Measurements from ENCODE around the gene GOLT1A. TPM values are rescaled to one million over a fixed set of nuclear protein-coding genes. Genes with fewer than 3 reads are reported as not detected.
"Not testable (repeated sequence)": the region's sequence is repeated elsewhere in the genome, so short reads cannot be mapped to it uniquely, and the experiment has no call there.

The GOLT1A gene
- total RNA-seq, 1 experiment from 2014 or later: not detected

GRCh38 chr1:204241914-204242313, 28.1 kb upstream of the GOLT1A start:
- Histone ChIP-seq H3K27me3 (replicated peaks; ENCODE audit: insufficient read depth, low read depth, low read length, poor library complexity) (no peaks in the 10 kb centered on the region), H3K4me1 (ENCODE audit: insufficient read depth, low read length, poor library complexity, severe bottlenecking) (no peaks in the 10 kb centered on the region), H3K4me3 (ENCODE audit: low read depth, low read length, poor library complexity, severe bottlenecking) (no peak overlapping the region), H3K27ac (ENCODE audit: low read depth, low read length, poor library complexity, severe bottlenecking) (no peak overlapping the region), H3K36me3 (ENCODE audit: insufficient read depth, low read length, poor library complexity, severe bottlenecking) (no peaks in the 10 kb centered on the region), H3K9me3 (ENCODE audit: low read depth, low read length, poor library complexity, severe bottlenecking) (no peaks in the 10 kb centered on the region)
- ChIA-PET CTCF (no interaction called here), POLR2A (ENCODE audit: low non-redundant PET) (no interaction called here)
- intact Hi-C loops (cut with micrococcal nuclease; ENCODE audit: unreplicated experiment): no loop called here
- no TSS peak for BruUV-seq (replicated peaks)
- TF ChIP-seq EZH2 (IDR thresholded peaks at IDR 0.05; ENCODE audit: borderline replicate concordance, low read depth, low read length, poor library complexity, severe bottlenecking) (no peak), CTCF (conservative IDR thresholded peaks at IDR 0.05; ENCODE audit: low read depth, low read length) (no peak)
- DNase-seq (ENCODE audit: low spot score): no peak

GRCh38 chr1:204241050-204241449, 27.3 kb upstream of the GOLT1A start:
- H3K27me3 ChIP-seq (replicated peaks; ENCODE audit: insufficient read depth, low read depth, low read length, poor library complexity): no peaks in the 10 kb centered on the region
- no peaks in the 10 kb centered on the region for H3K9me3 ChIP-seq (ENCODE audit: low read depth, low read length, poor library complexity, severe bottlenecking)
- H3K4me1 ChIP-seq (ENCODE audit: insufficient read depth, low read length, poor library complexity, severe bottlenecking): no peaks in the 10 kb centered on the region
- CTCF ChIA-PET: no interaction called here
- POLR2A ChIA-PET (ENCODE audit: low non-redundant PET): no interaction called here
- BruUV-seq (replicated peaks): no TSS peak
- no peak overlapping the region for H3K4me3 ChIP-seq (ENCODE audit: low read depth, low read length, poor library complexity, severe bottlenecking)
- DNase-seq (ENCODE audit: low spot score): no peak
- H3K36me3 ChIP-seq (ENCODE audit: insufficient read depth, low read length, poor library complexity, severe bottlenecking): no peaks in the 10 kb centered on the region
- intact Hi-C loops (cut with micrococcal nuclease; ENCODE audit: unreplicated experiment): no loop called here
- H3K27ac ChIP-seq (ENCODE audit: low read depth, low read length, poor library complexity, severe bottlenecking): no peak overlapping the region
- no peak for TF ChIP-seq EZH2 (IDR thresholded peaks at IDR 0.05; ENCODE audit: borderline replicate concordance, low read depth, low read length, poor library complexity, severe bottlenecking)
- no peak for TF ChIP-seq CTCF (conservative IDR thresholded peaks at IDR 0.05; ENCODE audit: low read depth, low read length)

GRCh38 chr1:204240233-204240632, 26.4 kb upstream of the GOLT1A start:
- no peaks in the 10 kb centered on the region for H3K9me3 ChIP-seq (ENCODE audit: low read depth, low read length, poor library complexity, severe bottlenecking)
- DNase-seq (ENCODE audit: low spot score): no peak
- ChIA-PET POLR2A (ENCODE audit: low non-redundant PET) (no interaction called here), CTCF (no interaction called here)
- intact Hi-C loops (cut with micrococcal nuclease; ENCODE audit: unreplicated experiment): no loop called here
- no peak overlapping the region for H3K27ac ChIP-seq (ENCODE audit: low read depth, low read length, poor library complexity, severe bottlenecking)
- no peaks in the 10 kb centered on the region for H3K36me3 ChIP-seq (ENCODE audit: insufficient read depth, low read length, poor library complexity, severe bottlenecking)
- no TSS peak for BruUV-seq (replicated peaks)
- no peak for TF ChIP-seq CTCF (conservative IDR thresholded peaks at IDR 0.05; ENCODE audit: low read depth, low read length)
- TF ChIP-seq EZH2 (IDR thresholded peaks at IDR 0.05; ENCODE audit: borderline replicate concordance, low read depth, low read length, poor library complexity, severe bottlenecking): no peak
- H3K27me3 ChIP-seq (replicated peaks; ENCODE audit: insufficient read depth, low read depth, low read length, poor library complexity): no peaks in the 10 kb centered on the region
- H3K4me3 ChIP-seq (ENCODE audit: low read depth, low read length, poor library complexity, severe bottlenecking): no peak overlapping the region
- H3K4me1 ChIP-seq (ENCODE audit: insufficient read depth, low read length, poor library complexity, severe bottlenecking): no peaks in the 10 kb centered on the region

GRCh38 chr1:204239401-204239800, 25.6 kb upstream of the GOLT1A start:
- H3K27me3 ChIP-seq (replicated peaks; ENCODE audit: insufficient read depth, low read depth, low read length, poor library complexity); H3K9me3 ChIP-seq (ENCODE audit: low read depth, low read length, poor library complexity, severe bottlenecking); H3K27ac ChIP-seq (ENCODE audit: low read depth, low read length, poor library complexity, severe bottlenecking); H3K4me1 ChIP-seq (ENCODE audit: insufficient read depth, low read length, poor library complexity, severe bottlenecking); BruUV-seq (replicated peaks); H3K4me3 ChIP-seq (ENCODE audit: low read depth, low read length, poor library complexity, severe bottlenecking); CTCF ChIA-PET; intact Hi-C loops (cut with micrococcal nuclease; ENCODE audit: unreplicated experiment); DNase-seq (ENCODE audit: low spot score); H3K36me3 ChIP-seq (ENCODE audit: insufficient read depth, low read length, poor library complexity, severe bottlenecking); POLR2A ChIA-PET (ENCODE audit: low non-redundant PET): not testable (repeated sequence)

GRCh38 chr1:204238520-204238919, 24.7 kb upstream of the GOLT1A start:
- POLR2A ChIA-PET (ENCODE audit: low non-redundant PET); H3K9me3 ChIP-seq (ENCODE audit: low read depth, low read length, poor library complexity, severe bottlenecking); H3K4me3 ChIP-seq (ENCODE audit: low read depth, low read length, poor library complexity, severe bottlenecking); BruUV-seq (replicated peaks); H3K36me3 ChIP-seq (ENCODE audit: insufficient read depth, low read length, poor library complexity, severe bottlenecking); CTCF ChIA-PET; H3K27ac ChIP-seq (ENCODE audit: low read depth, low read length, poor library complexity, severe bottlenecking); H3K27me3 ChIP-seq (replicated peaks; ENCODE audit: insufficient read depth, low read depth, low read length, poor library complexity); H3K4me1 ChIP-seq (ENCODE audit: insufficient read depth, low read length, poor library complexity, severe bottlenecking); DNase-seq (ENCODE audit: low spot score); intact Hi-C loops (cut with micrococcal nuclease; ENCODE audit: unreplicated experiment): not testable (repeated sequence)

GRCh38 chr1:204237515-204237914, 23.7 kb upstream of the GOLT1A start:
- POLR2A ChIA-PET (ENCODE audit: low non-redundant PET); H3K27me3 ChIP-seq (replicated peaks; ENCODE audit: insufficient read depth, low read depth, low read length, poor library complexity); CTCF ChIA-PET; H3K4me3 ChIP-seq (ENCODE audit: low read depth, low read length, poor library complexity, severe bottlenecking); BruUV-seq (replicated peaks); H3K4me1 ChIP-seq (ENCODE audit: insufficient read depth, low read length, poor library complexity, severe bottlenecking); H3K27ac ChIP-seq (ENCODE audit: low read depth, low read length, poor library complexity, severe bottlenecking); intact Hi-C loops (cut with micrococcal nuclease; ENCODE audit: unreplicated experiment); DNase-seq (ENCODE audit: low spot score); H3K9me3 ChIP-seq (ENCODE audit: low read depth, low read length, poor library complexity, severe bottlenecking); H3K36me3 ChIP-seq (ENCODE audit: insufficient read depth, low read length, poor library complexity, severe bottlenecking): not testable (repeated sequence)
